GM18868 (cell line): ENCODE data around the gene AUP1.
"Not testable (repeated sequence)": the region's sequence is repeated elsewhere in the genome, so short reads cannot be mapped to it uniquely, and the experiment has no call there.

Experiments used
- ATAC-seq: cut with Tn5 transposase; IDR thresholded peaks from one replicate; pipeline ENCODE4 v1.9.1; 2021; ENCODE audit warnings: mild to moderate bottlenecking, moderate library complexity; ENCODE audit not compliant: unreplicated experiment

Gene AUP1

DNA sequence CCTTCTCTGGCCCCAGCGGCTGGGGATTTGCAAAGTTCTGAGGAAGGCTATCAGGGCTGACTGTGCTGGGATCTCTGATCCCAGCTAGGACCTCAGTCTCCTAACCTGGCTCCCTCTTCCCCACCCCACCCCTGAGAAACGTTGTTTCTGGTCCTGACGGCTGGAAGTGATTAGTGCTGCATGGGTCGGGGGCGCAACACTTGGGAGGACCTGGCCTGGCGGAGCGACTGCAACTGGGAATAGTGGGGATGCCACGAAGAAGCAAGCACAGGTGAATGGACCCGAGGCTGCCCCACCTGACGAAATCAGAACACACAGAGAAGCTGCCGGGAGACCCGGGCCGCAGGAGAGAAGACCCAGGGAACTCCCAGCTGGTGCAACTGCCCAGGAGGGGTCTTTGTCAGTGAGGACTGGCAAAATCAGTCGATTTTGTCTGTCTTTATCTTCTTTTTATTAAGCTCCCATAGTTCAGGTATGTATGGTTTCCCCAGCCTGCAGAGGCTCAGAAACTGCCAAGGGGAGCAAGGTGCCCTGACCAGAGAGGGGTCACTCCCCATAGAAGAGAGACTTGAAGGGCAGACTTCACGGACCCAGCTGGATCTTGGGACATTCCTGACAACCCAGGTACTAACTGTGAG, 29.4 kb downstream of the AUP1 start:
- no peak for ATAC-seq

DNA sequence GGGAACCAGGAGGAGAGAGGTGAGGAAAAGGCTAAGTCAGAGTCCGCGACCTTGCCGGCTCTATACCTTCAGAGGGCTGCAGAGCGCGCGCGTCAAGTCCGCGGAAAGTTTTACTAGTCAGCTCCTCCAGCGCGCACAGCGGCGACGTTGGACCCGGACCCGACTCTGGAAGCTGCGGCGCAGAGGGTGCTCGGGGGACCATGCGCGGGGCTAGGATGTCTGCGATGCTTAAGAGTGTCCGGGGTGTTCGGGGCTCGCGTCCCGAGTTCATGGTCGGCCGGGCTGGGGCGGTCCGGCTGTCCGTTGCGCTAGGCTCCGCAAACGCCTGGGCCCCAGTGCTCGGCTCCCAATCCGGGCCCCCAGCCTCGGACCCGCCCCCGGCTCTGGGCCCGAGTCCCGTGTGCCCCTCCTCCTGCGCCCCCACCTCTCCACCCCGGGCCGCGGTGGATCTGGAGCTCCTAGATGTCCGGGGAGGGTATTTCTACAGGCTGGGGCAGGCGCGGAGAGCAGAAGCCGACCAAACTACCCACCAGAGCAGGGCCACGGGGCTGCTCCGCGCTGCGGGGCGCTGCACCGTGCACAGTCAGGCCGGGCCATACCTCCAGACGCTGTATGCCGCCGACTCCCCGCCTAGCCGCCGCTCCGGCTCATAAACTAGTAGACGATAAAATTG, 30.1 kb downstream of the AUP1 start, which contains the start of gene LBX2:
Gene LBX2, minus strand, starts transcription at position 337 of the 673 bp plus-strand sequence. Its CDS starts 66 bp downstream, at position 271.
- ATAC-seq = no peak

DNA sequence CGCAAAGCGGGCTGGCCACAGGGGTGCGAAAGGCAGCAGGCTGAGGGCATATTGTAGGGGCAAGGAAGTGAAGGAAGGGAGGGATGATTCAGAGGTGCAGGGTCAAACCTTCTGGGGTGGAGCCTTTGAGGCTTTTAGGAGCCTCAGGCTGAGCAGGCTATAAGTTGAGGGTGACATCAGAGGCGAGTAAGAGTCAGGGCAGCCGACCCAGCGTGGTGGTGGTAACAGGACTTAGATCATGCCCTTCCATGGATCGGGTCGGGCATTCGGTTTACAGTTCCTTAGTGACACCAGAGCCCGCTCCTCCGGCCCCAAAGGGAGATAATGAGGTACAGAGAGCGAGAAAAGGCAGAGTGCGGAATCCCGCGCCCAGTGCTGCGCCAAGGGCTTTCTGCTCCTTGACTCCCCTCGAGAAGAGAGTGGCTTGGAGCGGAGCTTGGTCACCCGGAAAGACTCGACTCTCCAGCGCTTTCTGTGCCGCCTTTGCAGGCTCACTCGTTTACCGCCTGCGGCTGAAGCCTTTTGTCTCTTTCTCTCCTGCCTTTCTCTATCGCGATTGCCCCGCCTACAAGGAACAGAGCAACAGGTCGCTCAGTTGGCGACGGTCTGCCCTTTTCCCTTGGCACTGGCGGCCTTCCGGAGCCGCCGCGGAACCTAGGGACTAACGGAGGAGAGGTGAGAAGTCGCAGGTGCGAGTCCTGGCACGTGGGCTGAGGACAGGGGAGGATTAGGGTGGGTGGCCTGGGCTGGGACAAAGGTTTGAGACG, 30.8 kb downstream of the AUP1 start:
- ATAC-seq = no peak

DNA sequence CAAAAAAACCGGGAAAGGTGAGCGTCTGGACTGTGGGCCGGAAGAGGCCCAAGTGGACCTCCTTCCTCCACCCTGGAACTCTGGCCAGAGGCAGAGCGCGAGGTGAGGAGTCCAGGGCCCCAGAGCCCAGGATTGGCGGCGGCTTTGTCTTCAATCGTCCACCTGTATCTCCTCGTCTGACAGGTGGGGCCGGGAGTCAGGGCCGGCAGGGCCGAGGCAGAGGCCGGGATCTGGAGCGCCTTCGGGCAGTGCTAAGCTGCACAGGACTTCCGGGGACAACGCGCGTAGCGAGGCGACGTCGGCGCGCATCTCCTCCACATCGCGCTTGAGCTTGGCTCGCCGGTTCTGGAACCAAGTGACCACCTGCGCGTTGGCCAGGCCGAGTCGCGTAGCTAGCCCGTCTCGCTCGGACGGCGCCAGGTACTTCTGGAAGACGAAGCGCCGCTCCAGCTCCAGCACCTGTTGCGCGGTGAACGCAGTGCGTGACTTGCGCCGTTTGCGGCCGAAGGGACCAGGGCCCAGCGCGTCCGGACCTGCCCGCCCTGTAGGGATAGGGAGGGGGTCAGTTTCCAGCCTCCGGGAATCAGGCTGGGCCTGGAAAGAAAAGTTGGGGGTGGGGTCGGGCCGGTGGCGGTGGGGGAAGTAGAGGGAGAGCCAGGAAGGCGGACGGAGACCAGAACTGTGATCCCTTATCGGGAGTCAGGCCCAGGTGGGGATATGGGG, 31.6 kb downstream of the AUP1 start:
- no peak for ATAC-seq

DNA sequence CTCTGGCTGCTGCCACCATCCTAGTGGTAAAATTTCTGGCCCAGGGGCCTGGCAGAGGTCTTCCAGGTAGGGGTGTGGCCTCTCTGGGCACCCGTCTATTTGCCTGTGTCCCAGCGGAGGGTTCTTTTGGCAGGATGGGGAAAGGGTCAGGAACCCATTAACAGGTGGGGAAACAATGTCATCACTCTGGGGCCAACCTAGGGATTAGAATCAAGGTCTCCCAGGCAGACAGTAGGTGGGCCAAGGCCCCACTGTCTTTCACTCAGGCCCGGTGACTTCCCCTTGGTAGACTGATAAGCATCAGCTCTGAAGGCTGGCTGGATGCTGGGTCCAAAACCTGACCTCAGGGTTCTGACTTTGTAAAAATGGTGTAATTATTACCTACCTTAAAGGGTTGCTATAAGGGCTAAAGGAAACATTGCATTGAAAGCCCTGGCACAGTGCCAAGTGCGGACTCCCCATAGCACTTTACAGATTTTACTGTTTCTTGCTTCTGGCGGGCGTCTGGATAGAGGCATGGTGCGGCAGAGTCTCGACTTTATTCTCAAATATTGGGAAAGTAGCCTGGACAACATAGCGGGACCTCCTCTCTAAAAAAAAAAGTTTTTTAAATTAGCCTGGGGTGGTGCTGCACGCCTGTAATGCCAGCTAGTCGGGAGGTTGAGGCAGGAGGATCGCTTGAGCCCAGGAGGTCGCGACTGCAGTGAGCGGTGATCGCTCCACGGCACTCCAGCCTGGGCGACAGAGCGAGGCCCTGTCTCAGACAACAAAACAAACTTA, 32.3 kb downstream of the AUP1 start:
- no peak for ATAC-seq

DNA sequence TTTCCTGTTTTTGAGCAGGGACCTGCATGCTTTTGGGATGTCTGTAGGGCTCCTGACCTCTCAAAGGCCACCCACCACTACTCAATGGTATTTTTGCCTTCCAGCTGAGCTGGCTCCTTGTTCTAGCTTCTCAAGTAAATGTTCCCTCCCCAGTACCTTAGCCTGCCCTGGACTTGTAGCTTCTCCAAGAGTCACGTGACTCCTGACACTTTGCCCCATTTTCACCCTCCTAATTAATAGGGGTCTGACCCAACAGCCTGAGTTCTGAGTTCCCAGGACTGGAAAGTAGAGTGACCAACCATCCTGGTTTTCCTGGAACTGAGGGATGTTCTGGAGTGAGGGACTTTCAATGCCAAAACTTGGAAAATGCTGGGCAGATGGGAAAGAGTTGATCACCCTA, 34.1 kb downstream of the AUP1 start:
- no peak for ATAC-seq

DNA sequence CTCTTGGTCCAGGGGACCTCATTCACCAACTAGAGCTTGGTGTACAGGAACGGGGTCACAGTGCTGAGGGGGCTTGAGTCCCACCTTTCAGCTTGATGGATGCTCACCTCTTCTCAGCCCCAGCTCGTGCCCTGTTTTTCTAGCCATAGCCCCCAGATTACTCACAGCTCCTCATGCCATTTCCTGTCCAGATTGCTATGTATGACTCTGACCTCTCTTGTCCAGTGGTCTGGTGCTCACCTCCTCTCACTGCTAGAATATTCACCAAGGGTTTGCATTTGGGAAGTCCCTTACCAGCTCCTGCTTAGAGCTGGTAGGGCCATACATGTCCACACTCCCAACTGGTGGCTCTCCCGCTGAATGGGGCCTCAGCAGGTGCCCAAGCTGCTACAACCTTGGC, 36.0 kb downstream of the AUP1 start:
- no peak for ATAC-seq

DNA sequence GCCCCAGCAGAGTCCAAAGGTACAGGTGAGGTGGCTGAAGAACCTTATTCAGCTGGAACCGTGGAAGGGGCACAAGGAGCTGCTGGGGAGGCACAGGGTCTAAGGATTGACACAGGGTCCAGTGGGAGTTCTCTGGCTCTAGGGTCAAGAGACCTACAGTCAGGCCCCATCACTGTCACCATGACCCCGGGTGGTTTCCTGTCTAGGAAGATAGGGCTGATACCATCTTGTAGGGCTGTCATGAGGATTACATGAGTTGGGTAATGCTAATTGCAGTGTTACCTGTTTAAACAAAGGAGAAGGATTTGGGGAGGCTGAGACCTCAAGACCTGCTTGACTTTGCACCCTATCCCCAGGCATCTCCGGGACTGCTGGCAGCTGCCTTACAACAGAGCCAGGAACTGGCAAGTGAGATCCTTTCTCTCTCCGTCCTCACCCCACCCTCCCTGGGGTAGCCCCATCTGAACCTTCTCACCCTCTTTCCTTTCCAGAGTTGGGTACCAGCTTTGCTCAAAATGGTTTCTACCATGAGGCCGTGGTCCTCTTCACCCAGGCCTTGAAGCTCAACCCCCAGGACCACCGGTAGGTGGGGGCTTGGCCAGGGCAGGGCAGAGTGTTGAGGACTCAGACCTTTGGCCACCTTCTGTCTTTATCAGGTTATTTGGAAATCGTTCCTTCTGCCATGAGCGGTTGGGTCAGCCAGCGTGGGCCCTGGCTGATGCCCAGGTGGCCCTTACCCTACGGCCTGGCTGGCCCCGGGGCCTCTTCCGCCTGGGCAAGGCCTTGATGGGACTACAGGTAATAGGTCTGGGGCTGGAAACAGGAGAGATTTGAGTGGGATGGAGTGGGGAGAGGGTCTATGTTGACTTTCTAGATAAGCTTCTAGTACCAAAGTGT, 37.6 kb downstream of the AUP1 start:
- ATAC-seq = no peak

DNA sequence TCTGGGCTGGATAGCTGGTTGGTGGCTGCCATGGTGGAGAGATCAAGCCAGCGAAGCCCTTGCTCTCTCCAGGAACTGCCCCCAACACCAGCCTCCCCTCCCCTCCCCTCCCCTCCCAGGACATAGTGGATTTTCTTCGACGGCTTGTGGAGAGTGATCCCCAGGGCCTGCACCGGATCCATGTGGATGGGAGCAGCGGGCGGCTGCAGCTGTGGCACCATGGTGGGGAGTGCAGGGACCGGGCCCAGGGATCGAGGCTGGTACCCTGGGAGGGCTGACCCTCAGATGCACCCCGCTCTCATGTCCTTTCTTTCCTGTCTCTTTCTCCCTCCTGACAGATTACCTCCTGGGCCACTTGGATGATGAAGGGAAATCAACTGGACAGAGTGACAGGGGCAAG, 39.6 kb downstream of the AUP1 start:
- ATAC-seq = no peak

DNA sequence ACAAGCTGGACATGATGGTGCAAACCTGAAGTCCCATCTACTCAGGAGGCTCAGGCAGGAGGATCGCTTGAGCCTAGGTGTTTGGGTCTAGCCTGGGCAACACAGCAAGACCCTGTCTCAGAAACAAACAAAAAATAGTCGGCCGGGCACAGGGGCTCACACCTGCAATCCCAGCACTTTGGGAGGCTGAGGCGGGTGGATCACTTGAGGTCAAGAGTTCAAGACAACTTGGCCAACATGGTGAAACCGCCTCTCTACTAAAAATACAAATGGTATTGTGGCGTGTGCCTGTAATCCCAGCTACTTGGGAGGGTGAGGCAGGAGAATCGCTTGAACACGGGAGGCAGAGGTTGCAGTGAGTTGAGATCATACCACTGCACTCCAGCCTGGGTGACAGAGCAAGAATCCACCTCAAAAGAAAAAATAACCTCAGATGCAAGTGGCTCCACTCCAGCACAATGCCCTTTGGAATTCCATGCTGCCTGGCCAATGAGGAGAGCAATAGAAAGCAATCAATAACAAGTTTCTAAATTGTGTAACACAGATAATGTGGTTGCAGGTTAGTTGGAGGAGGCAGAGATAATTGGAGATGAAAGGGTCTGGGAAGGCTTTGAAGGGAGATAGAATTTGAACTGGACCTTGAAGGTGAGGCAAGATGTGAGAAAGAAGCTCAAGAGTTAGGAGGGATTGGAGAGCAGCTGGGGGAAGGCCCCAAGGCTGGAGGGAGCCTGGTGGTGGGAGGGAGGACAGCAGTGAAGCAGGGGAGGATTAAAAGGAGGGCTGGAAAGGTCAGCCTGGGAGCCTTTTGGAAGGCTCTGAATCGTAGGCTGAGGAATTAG, 40.6 kb downstream of the AUP1 start:
- ATAC-seq = no peak

DNA sequence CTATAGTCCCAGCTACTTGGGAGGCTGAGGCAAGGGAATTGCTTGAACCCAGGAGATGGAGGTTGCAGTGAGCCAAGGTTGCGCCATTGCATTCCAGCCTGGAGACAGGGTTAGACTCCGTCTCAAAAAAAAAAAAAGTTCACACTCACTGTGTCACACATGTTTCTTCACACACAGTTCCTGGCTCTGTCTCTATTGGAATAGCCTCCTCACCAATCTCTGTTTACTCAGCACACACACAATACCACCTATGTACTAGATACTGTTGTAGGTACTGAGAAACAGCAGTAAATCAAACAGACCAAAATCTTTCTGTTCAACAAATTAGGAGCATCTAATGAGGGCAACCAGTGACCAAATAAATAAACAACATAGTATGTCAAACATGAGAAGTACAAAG, 43.4 kb downstream of the AUP1 start:
- ATAC-seq = no peak

DNA sequence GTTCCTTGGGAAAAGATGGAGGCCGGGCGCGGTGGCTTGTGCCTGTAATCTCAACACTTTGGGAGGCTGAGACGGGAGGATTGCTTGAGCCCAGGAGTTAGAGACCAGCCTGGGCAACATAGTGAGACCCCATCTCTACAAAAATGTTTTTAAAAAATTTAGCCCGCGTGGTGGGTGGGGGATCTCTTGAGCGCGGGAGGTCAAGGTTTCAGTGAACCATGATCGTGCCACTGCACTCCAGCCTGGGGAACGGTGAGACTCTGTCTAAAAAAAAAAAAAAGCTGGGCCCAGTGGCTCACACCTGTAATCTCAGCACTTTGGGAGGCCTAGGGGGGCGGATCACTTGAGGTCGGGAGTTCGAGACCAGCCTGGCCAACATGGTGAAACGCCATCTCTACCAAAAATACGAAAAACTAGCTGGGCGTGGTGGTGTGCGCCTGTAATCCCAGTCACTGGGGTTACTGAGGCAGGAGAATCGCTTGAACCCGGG, 45.8 kb downstream of the AUP1 start:
- not testable (repeated sequence) for ATAC-seq

DNA sequence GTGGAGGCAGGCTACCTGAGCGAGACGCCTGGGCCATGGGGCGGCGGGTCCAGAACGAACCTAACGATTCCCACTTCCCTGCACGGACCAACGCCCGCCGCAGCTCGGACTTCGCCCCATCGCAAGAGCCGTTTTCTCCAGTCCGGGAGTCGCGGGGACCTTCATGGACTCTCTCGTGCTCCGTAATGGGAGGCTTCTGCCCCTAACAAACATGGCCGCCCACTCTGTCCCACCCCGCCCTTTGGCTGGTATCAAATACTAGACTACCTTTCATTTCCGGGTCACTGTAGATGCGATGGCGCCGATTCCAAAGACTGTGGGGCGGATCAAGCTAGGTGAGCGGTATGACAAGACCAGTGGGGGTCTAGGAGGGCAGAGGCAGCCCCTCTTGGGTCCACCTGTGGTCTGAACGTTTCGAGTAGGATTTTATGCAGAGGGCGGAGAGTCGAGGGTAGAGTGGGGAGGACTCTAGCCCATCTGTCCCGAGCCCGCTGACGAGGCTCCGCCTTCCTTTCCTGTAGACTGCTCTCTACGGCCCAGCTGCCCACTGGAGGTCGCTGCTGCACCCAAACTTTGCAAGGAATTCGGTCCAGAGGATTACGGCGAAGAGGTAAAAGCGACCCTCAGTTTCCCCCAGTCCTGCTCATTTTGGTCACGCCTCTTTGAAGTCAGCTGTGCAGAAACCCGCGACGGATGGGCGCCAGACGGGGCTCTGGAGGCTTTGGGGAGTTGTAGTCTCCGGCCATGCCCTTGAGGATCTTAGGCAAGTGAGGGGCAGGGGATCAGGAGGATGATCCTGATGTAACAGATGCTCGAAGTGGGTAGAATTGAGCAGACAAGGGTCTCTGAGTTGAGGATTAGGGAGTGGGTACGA, 46.5 kb downstream of the AUP1 start, which contains the start of the genes CCDC142 and TTC31:
Gene CCDC142, minus strand, starts transcription at position 198 of the 874 bp plus-strand sequence. Its CDS starts 161 bp downstream, at position 37.
Gene TTC31, plus strand, starts transcription at position 281 of the 874 bp plus-strand sequence. Its CDS starts 15 bp downstream, at position 296.
- ATAC-seq = peak; percentile 88

DNA sequence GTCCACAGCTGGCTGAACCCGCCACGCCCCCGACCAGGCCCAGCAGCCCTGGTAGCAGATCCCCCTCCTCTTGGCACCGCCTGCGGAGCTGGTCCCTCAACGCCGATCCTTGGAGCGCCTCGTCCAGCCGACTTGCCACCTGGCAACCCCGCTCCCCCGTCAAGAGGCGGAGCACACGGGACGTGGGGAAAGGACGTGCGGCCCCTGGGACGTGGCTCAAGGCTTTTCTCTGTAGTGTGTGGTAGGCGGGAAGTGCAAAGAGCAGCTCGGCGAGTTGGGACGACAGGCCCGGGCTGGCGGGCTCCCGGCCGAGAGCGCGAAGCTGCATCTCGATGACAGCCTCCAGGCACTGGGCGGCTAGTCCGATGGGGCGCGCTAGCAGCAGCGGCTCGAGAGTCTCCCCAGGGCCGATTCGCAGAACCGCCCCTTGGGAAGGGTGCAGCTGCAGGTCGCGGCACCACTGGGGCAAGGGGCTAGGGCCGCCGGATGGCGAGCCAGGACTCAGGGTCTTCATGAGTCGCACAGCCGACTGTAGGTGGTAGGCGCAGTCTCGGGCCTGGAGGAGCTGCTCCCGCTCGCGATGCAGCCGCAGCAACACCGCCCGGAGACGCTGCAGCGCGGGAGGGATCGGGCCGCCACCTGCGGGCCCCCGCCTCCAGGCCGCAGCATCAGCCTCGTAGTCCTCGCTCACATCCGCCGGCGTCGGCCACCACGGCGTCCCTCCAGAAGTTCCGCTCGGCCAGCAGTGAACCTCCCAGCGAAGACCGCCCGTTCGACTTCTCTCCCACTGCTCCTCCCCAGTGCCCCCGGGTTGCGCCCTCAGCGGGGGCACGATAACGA, 47.3 kb downstream of the AUP1 start:
- ATAC-seq = peak; percentile 29

DNA sequence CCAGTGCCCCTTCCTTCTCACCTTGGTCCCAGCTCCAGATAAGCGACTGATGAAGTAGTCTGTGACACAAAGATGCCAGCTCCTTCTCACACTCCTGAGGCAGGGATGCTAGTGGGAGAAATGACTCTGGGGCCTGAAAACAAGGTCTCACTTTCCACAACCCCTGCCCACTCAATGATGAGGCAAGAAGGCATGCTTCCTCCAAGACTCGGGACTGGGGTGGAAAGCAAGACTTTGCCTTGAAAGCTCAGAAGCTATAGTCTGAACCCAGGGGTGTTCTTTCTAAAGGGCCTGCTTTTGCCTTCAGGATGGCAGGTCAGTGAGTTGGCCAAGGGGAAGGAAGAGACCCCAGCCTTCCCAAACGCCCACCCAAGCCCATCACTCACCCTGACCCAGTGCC, 48.1 kb downstream of the AUP1 start:
- no peak for ATAC-seq
